Testis (tissue), 3 donors: ENCODE measurements around the gene PIK3R4. TPM values are rescaled to one million over a fixed set of nuclear protein-coding genes. Genes with fewer than 3 reads are reported as not detected.

ENCODE experiments used
- DNase-seq: peaks from one replicate; pipeline ENCODE4 v3.0.0-alpha.2; 2019
- H3K27ac ChIP-seq, 2 donors: fragments of 200-600 bp; sonication (generic); one replicate each; pipeline ENCODE4 v1.5.1; 2019
- H3K27me3 ChIP-seq: fragments of 200-600 bp; sonication (generic); one replicate; pipeline ENCODE4 v1.5.1; 2019
- H3K36me3 ChIP-seq: fragments of 200-600 bp; sonication (generic); one replicate; pipeline ENCODE4 v1.5.1; 2017; ENCODE audit warnings: low read depth; ENCODE audit errors: missing control alignments
- H3K4me1 ChIP-seq: fragments of 200-600 bp; sonication (generic); one replicate; pipeline ENCODE4 v1.5.1; 2019
- H3K4me3 ChIP-seq, 2 donors: fragments of 200-600 bp; sonication (generic); one replicate each; pipeline ENCODE4 v1.5.1; 2017 to 2019
- H3K9me3 ChIP-seq: fragments of 200-600 bp; sonication (generic); one replicate; pipeline ENCODE4 v1.5.1; 2017
- POLR2A ChIP-seq: fragments of 450-650 bp; IDR thresholded peaks from one replicate; pipeline ENCODE4 v1.6.1; 2017; ENCODE audit warnings: antibody characterized with exemption, mild to moderate bottlenecking, moderate library complexity
- WGBS, 2 donors: methylation state at CpG; one replicate each; pipeline ENCODE4 v1.1.5; 2018; 5-methylcytosine and 5-hydroxymethylcytosine counted together
- intact Hi-C: fragments of 100-400 bp; cut with DNase I; formaldehyde crosslinking; loops from one replicate; pipeline ENCODE4 v1.15.1; 2023; ENCODE audit warnings: low total_unique reads
- polyA plus RNA-seq: library from polyadenylated mRNA; stranded (reverse); fragments of 350-450 nt; fragmentation: Illumina TruSeq; extraction: RNeasy Lipid Tissue Mini Kit (QIAGEN cat#74804); gene quantifications from one replicate; pipeline ENCODE4 v1.2.3, GENCODE V29; 2014; ENCODE audit warnings: low read depth, low replicate concordance; ENCODE audit not compliant: insufficient read depth
- total RNA-seq, 2 donors: library from RNA; depleted of rRNA; stranded (reverse); fragments of >200 nt; gene quantifications; one replicate each; pipeline ENCODE4 v1.2.3, GENCODE V29; 2016
- TF ChIP-seq, protein P1 (sequence below), 3 experiments: fragments of 450-650 bp in 2 of 3; fragments of 200-600 bp in 1 of 3; sonication (generic) in 1 of 3; IDR thresholded peaks; one replicate each; pipeline ENCODE4 v1.5.1; 2016 to 2019; ENCODE audit warnings: antibody characterized with exemption in 3 of 3, mild to moderate bottlenecking in 2 of 3, moderate library complexity in 1 of 3

The PIK3R4 gene
- total and polyA plus RNA-seq, 3 donors from 2014 or later, result 35.0 to 56.1 (median 52.5) TPM

GRCh38 chr3:130654921-130655320 lies 91.7 kb downstream of the PIK3R4 start:
- no peaks in the 10 kb centered on the region for H3K36me3 ChIP-seq
- no peak for DNase-seq
- H3K4me3 ChIP-seq, result no peak overlapping the region
- no peaks in the 10 kb centered on the region for H3K4me1 ChIP-seq
- intact Hi-C loops, result no loop called here
- no peak overlapping the region for H3K27ac ChIP-seq
- 81 to 92% methylated on average over 2 of the region's 2 CpGs for WGBS, 2 donors
- no peaks in the 10 kb centered on the region for H3K9me3 ChIP-seq
- no peak for TF ChIP-seq POLR2A
- TF ChIP-seq, protein P1, sequence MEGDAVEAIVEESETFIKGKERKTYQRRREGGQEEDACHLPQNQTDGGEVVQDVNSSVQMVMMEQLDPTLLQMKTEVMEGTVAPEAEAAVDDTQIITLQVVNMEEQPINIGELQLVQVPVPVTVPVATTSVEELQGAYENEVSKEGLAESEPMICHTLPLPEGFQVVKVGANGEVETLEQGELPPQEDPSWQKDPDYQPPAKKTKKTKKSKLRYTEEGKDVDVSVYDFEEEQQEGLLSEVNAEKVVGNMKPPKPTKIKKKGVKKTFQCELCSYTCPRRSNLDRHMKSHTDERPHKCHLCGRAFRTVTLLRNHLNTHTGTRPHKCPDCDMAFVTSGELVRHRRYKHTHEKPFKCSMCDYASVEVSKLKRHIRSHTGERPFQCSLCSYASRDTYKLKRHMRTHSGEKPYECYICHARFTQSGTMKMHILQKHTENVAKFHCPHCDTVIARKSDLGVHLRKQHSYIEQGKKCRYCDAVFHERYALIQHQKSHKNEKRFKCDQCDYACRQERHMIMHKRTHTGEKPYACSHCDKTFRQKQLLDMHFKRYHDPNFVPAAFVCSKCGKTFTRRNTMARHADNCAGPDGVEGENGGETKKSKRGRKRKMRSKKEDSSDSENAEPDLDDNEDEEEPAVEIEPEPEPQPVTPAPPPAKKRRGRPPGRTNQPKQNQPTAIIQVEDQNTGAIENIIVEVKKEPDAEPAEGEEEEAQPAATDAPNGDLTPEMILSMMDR (IDR thresholded peaks at IDR 0.05), result no peak
- no peaks in the 10 kb centered on the region for H3K27me3 ChIP-seq

DNA sequence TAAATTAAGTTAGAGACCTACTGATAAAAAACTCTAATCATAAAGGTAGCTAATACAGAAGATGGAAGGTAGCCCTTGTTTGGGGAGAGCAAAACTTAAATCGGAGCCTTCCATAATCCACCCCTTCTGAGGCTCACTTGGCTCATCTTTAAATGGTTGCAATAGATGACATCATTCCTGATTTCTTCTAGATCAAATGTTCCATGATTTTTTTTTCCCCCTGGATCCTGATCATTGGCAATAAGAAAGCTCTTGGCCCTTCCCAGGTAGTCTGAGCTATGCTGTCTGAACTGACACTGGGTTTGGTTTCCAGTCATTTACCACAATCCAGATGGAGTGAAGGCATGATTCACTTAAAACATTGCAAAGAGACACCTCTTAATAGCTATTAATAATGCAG lies 92.5 kb downstream of the PIK3R4 start:
- no peaks in the 10 kb centered on the region for H3K27me3 ChIP-seq
- 90 to 100% methylated on average over 1 of the region's 1 CpG for WGBS, 2 donors
- intact Hi-C loops, result no loop called here
- H3K4me1 ChIP-seq, result no peaks in the 10 kb centered on the region
- H3K9me3 ChIP-seq, result no peaks in the 10 kb centered on the region
- no peak overlapping the region for H3K4me3 ChIP-seq
- H3K36me3 ChIP-seq, result no peaks in the 10 kb centered on the region
- no peak for DNase-seq
- TF ChIP-seq, protein P1 (IDR thresholded peaks at IDR 0.05), result no peak
- no peak for TF ChIP-seq POLR2A
- no peak overlapping the region for H3K27ac ChIP-seq

DNA sequence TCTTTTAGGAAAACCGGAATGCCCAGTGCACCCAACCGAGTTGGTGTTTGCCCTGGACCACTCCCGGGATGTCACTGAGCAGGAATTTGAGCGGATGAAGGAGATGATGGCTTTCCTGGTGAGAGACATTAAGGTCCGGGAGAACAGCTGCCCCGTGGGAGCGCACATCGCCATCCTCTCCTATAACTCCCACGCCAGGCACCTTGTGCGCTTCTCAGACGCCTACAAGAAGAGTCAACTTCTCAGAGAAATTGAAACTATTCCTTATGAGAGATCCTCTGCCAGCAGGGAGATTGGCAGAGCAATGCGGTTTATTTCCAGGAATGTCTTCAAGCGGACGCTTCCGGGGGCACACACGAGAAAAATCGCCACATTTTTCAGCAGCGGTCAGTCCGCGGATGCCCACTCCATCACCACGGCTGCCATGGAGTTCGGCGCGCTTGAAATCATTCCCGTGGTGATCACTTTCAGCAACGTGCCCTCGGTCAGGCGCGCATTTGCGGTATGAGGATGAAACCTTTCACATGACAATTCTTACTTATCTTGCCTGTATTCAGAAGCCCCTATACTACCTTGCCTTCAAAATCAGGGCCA lies 97.5 kb downstream of the PIK3R4 start:
- no peak for TF ChIP-seq POLR2A
- TF ChIP-seq, protein P1 (IDR thresholded peaks at IDR 0.05), result no peak
- no peaks in the 10 kb centered on the region for H3K36me3 ChIP-seq
- no peak overlapping the region for H3K4me3 ChIP-seq
- no peaks in the 10 kb centered on the region for H3K9me3 ChIP-seq
- intact Hi-C loops, result no loop called here
- 71 to 85% methylated on average over 25 to 30 of the region's 30 CpGs for WGBS, 2 donors
- H3K4me1 ChIP-seq, result no peaks in the 10 kb centered on the region
- DNase-seq, result no peak
- H3K27ac ChIP-seq, result no peak overlapping the region
- H3K27me3 ChIP-seq, result no peaks in the 10 kb centered on the region

DNA sequence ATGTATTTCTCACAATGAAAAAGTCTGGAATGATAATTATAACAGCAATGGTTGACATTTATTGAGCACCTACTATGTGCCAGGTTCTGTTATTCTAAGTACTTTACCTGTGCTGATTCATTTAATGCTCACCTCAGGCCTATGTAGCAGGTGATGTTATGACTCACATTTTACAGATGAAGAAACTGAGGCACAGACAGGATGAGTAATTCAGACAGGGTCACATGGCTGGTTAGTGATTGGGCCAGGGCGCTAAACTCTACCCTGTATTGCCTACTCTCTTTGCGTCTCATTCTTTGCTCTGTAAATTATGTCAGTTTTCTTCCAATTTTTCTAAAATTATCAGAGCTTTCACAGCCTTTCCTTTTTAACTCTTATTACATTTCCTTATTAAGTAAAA lies 98.3 kb downstream of the PIK3R4 start:
- no peak for DNase-seq
- no peaks in the 10 kb centered on the region for H3K36me3 ChIP-seq
- intact Hi-C loops, result no loop called here
- no peak overlapping the region for H3K27ac ChIP-seq
- no peak for TF ChIP-seq POLR2A
- TF ChIP-seq, protein P1 (IDR thresholded peaks at IDR 0.05), result no peak
- WGBS, 2 donors, result 92 to 95% methylated on average over 2 of the region's 2 CpGs
- no peaks in the 10 kb centered on the region for H3K4me1 ChIP-seq
- no peaks in the 10 kb centered on the region for H3K27me3 ChIP-seq
- no peaks in the 10 kb centered on the region for H3K9me3 ChIP-seq
- H3K4me3 ChIP-seq, result no peak overlapping the region

DNA sequence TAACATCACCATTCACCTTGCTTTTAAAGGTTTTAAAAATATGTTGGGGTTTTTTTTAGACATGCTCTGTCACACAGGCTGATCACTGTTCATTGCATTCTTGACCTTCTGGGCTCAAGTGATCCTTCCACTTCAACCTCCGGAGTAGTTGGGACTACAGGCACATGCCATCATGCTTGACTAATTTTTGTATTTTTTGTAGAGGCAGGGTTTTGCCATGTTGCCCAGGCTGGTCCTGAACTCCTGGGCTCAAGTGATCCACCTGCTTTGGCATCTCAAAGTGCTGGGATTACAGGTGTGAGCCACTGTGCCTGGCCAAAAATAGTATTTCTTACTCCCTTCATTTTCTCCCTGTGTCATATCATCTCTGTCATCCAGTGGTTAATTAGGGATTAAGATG lies 101.4 kb downstream of the PIK3R4 start:
- intact Hi-C loops, result no loop called here
- H3K4me3 ChIP-seq, result no peak overlapping the region
- H3K36me3 ChIP-seq, result no peaks in the 10 kb centered on the region
- 58 to 67% methylated on average over 1 of the region's 1 CpG for WGBS, 2 donors
- no peaks in the 10 kb centered on the region for H3K27me3 ChIP-seq
- H3K4me1 ChIP-seq, result no peaks in the 10 kb centered on the region
- no peak for DNase-seq
- TF ChIP-seq, protein P1 (IDR thresholded peaks at IDR 0.05), result no peak
- no peak for TF ChIP-seq POLR2A
- no peaks in the 10 kb centered on the region for H3K9me3 ChIP-seq
- no peak overlapping the region for H3K27ac ChIP-seq
